Gastroesophageal sphincter (tissue), 4 donors: ENCODE results near the gene TNS1. TPM values are rescaled to one million over a fixed set of nuclear protein-coding genes. Genes with fewer than 3 reads are reported as not detected.
A peak's percentile ranks its signal among the peaks of the same experiment; 100 is the strongest.

ENCODE experiments used
- ATAC-seq: fragments of 150-250 bp; one replicate; pipeline ENCODE4 v1.9.1; 2016; ENCODE audit warnings: mild to moderate bottlenecking, moderate library complexity
- H3K27ac ChIP-seq, 4 donors: fragments of 200-600 bp; sonication (generic) in 3 of 4; 1 replicate in 3 of 4; 2 replicates in 1 of 4; pipeline ENCODE4 v1.5.1; 2016 to 2019
- H3K27me3 ChIP-seq: fragments of 200-600 bp; sonication (generic); one replicate; pipeline ENCODE4 v1.5.1; 2019
- H3K36me3 ChIP-seq, 2 donors: fragments of 200-600 bp; sonication (generic); one replicate each; pipeline ENCODE4 v1.5.1; 2019; ENCODE audit warnings: control low read depth in 1 of 2
- H3K4me1 ChIP-seq, 3 donors: fragments of 200-600 bp; sonication (generic); 1 replicate in 2 of 3; 2 replicates in 1 of 3; pipeline ENCODE4 v1.5.1; 2016 to 2019; ENCODE audit warnings: control low read depth in 2 of 3
- H3K4me3 ChIP-seq, 2 donors: fragments of 200-600 bp; sonication (generic); one replicate each; pipeline ENCODE4 v1.5.1; 2019; ENCODE audit warnings: mild to moderate bottlenecking in 1 of 2, moderate library complexity in 1 of 2
- H3K9me3 ChIP-seq, 3 donors: fragments of 200-600 bp; sonication (generic); one replicate each; pipeline ENCODE4 v1.5.1; 2017 to 2019; ENCODE audit warnings: control low read depth in 2 of 3
- CTCF ChIP-seq, 4 experiments: fragments of 200-600 bp in 2 of 4; fragments of 450-650 bp in 2 of 4; sonication (generic) in 1 of 4; IDR thresholded peaks; one replicate each; pipeline ENCODE4 v1.5.1; 2017 to 2019; ENCODE audit warnings: antibody characterized with exemption in 4 of 4, mild to moderate bottlenecking in 2 of 4, moderate library complexity in 2 of 4
- EP300 ChIP-seq: sonication (generic); formaldehyde crosslinking; IDR thresholded peaks from one replicate; pipeline ENCODE4 v1.6.1; 2017; ENCODE audit warnings: antibody characterized with exemption, mild to moderate bottlenecking
- POLR2A ChIP-seq, 2 donors: fragments of 450-650 bp; IDR thresholded peaks; one replicate each; pipeline ENCODE4 v1.6.1; 2017; ENCODE audit warnings: antibody characterized with exemption in 2 of 2, mild to moderate bottlenecking in 2 of 2, moderate library complexity in 1 of 2
- POLR2AphosphoS5 ChIP-seq: sonication (generic); formaldehyde crosslinking; IDR thresholded peaks from one replicate; pipeline ENCODE4 v1.6.1; 2017; ENCODE audit warnings: antibody characterized with exemption
- WGBS, 2 donors: methylation state at CpG; one replicate each; pipeline ENCODE4 v1.1.5; 2018; ENCODE audit warnings: low coverage in 1 of 2; 5-methylcytosine and 5-hydroxymethylcytosine counted together
- total RNA-seq, 4 donors: library from RNA; depleted of rRNA; stranded (reverse); fragments of >200 nt; gene quantifications; one replicate each; pipeline ENCODE4 v1.1.0, GENCODE V29; 2016

The TNS1 gene
- total RNA-seq, 4 donors from 2014 or later, result 825 to 2,193 (median 1,462) TPM

- no peaks in the 10 kb centered on the region for H3K27me3 ChIP-seq
- peaks cover 13 to 96% (median 39%) of the 10 kb centered on the region in 3 donors for H3K4me1 ChIP-seq
- TF ChIP-seq POLR2A (IDR thresholded peaks at IDR 0.05), result no peak
- peak; percentile 33 for TF ChIP-seq POLR2AphosphoS5
- no peak overlapping the region for H3K4me3 ChIP-seq
- peak overlapping the region; percentile 49 to 82 (median 80) for H3K27ac ChIP-seq
- ATAC-seq, result peak; percentile 63
- H3K9me3 ChIP-seq, result no peaks in the 10 kb centered on the region
- WGBS, 2 donors, result 0 to 29% methylated on average over 1 to 5 of the region's 9 CpGs
- H3K36me3 ChIP-seq, result peaks cover 7 to 92% of the 10 kb centered on the region in 2 donors
These were observed 197.8 kb downstream of the TNS1 start for GRCh38 chr2:217804791-217805667.

GRCh38 chr2:217804338-217804737, 198.5 kb downstream of the TNS1 start:
- no peak for TF ChIP-seq POLR2A (IDR thresholded peaks at IDR 0.05)
- TF ChIP-seq POLR2AphosphoS5, result no peak
- TF ChIP-seq CTCF (IDR thresholded peaks at IDR 0.05), result no peak
- TF ChIP-seq EP300, result no peak
- WGBS, 2 donors, result 60% methylated on average over 1 of the region's 12 CpGs; no CpG with 5 or more reads in 1 of the 2 donors
- Histone ChIP-seq H3K4me3 (no peak overlapping the region), H3K27me3 (no peaks in the 10 kb centered on the region), H3K36me3 (peaks cover 7 to 90% of the 10 kb centered on the region in 2 donors), H3K27ac (peak overlapping the region; percentile 49 to 82 (median 80)), H3K9me3 (no peaks in the 10 kb centered on the region), H3K4me1 (peaks cover 13 to 97% (median 39%) of the 10 kb centered on the region in 3 donors)
- peak; percentile 5 for ATAC-seq

GRCh38 chr2:217803653-217803960, 199.2 kb downstream of the TNS1 start:
- Histone ChIP-seq H3K27ac (peak overlapping the region in 3 of 4 donors; percentile 79 to 82 (median 81)), H3K4me3 (no peak overlapping the region), H3K4me1 (peaks cover 13 to 100% (median 39%) of the 10 kb centered on the region in 3 donors), H3K36me3 (peaks cover 4 to 85% of the 10 kb centered on the region in 2 donors), H3K9me3 (no peaks in the 10 kb centered on the region), H3K27me3 (no peaks in the 10 kb centered on the region)
- no peak for TF ChIP-seq POLR2A (IDR thresholded peaks at IDR 0.05)
- peak; percentile 35 for TF ChIP-seq POLR2AphosphoS5
- 52 to 80% methylated on average over 1 to 3 of the region's 3 CpGs for WGBS, 2 donors
- ATAC-seq, result no peak

- no peak for ATAC-seq
- no peaks in the 10 kb centered on the region for H3K9me3 ChIP-seq
- TF ChIP-seq CTCF (IDR thresholded peaks at IDR 0.05) (no peak), EP300 (no peak), POLR2AphosphoS5 (no peak), POLR2A (IDR thresholded peaks at IDR 0.05) (no peak)
- WGBS, 2 donors, result 67 to 70% methylated on average over 1 to 4 of the region's 7 CpGs
- H3K4me3 ChIP-seq, result no peak overlapping the region
- peak overlapping the region in 3 of 4 donors; percentile 79 to 82 (median 81) for H3K27ac ChIP-seq
- H3K36me3 ChIP-seq, result peaks cover 0 to 80% of the 10 kb centered on the region in 2 donors
- peaks cover 13 to 100% (median 38%) of the 10 kb centered on the region in 3 donors for H3K4me1 ChIP-seq
- no peaks in the 10 kb centered on the region for H3K27me3 ChIP-seq
These were observed 199.7 kb downstream of the TNS1 start for GRCh38 chr2:217802876-217803652.

GRCh38 chr2:217802266-217802665, 200.5 kb downstream of the TNS1 start:
- no peak for ATAC-seq
- Histone ChIP-seq H3K4me3 (no peak overlapping the region), H3K9me3 (no peaks in the 10 kb centered on the region), H3K27ac (peak overlapping the region in 3 of 4 donors; percentile 79 to 83 (median 81)), H3K27me3 (no peaks in the 10 kb centered on the region), H3K36me3 (peaks cover 0 to 72% of the 10 kb centered on the region in 2 donors), H3K4me1 (peaks cover 5 to 100% (median 31%) of the 10 kb centered on the region in 3 donors)
- TF ChIP-seq EP300 (no peak), POLR2A (IDR thresholded peaks at IDR 0.05) (no peak), POLR2AphosphoS5 (peak; percentile 5), CTCF (IDR thresholded peaks at IDR 0.05) (no peak)
- WGBS, 2 donors, result 38 to 74% methylated on average over 3 to 4 of the region's 4 CpGs
